K562 (cell line): Measurements from ENCODE around the gene TMTC4. TPM values are rescaled to one million over a fixed set of nuclear protein-coding genes. Genes with fewer than 3 reads are reported as not detected.
A peak's percentile ranks its signal among the peaks of the same experiment; 100 is the strongest.

Experiments used
- ATF3 ChIP-seq, 2 experiments: fragments of 450-650 bp in 1 of 2; sonication (generic) in 1 of 2; formaldehyde crosslinking in 1 of 2; IDR thresholded peaks in 1 of 2; conservative IDR thresholded peaks in 1 of 2; 2 replicates each; pipeline versions ENCODE4 v1.6.1 to v1.8.1; 2016 to 2023; ENCODE audit warnings: mild to moderate bottlenecking in 2 of 2, moderate library complexity in 2 of 2, inconsistent platforms in 1 of 2, missing genetic modification reagents in 1 of 2
- BDP1 ChIP-seq: IDR thresholded peaks from 3 replicates; pipeline ENCODE4 v1.6.1; 2011; ENCODE audit not compliant: insufficient read length, insufficient read depth
- CBFA2T2 ChIP-seq: fragments of 450-650 bp; conservative IDR thresholded peaks from 2 replicates; pipeline ENCODE4 v1.6.1; 2017; ENCODE audit warnings: mild to moderate bottlenecking
- ELF1 ChIP-seq: fragments of 200-800 bp; sonication (Bioruptor generic); IDR thresholded peaks from 2 replicates; pipeline ENCODE4 v1.6.1; 2016; ENCODE audit warnings: missing genetic modification characterization, missing compliant biosample characterization
- ETS1 ChIP-seq: conservative IDR thresholded peaks from 2 replicates; pipeline ENCODE4 v1.6.1; 2011; ENCODE audit warnings: low read depth, mild to moderate bottlenecking, low read length; ENCODE audit not compliant: control insufficient read depth
- ETV1 ChIP-seq: fragments of 450-650 bp; conservative IDR thresholded peaks from 2 replicates; pipeline ENCODE4 v1.6.1; 2016; ENCODE audit warnings: missing genetic modification characterization, control low read depth, low read depth, missing compliant biosample characterization
- HMG20A ChIP-seq: fragments of 450-650 bp; formaldehyde crosslinking; conservative IDR thresholded peaks from 2 replicates; pipeline ENCODE4 v1.4.0; 2020; ENCODE audit warnings: mild to moderate bottlenecking, mixed read lengths
- HNRNPLL ChIP-seq: fragments of 200-400 bp; formaldehyde crosslinking; IDR thresholded peaks from 2 replicates; pipeline ENCODE4 v1.6.1; 2017; ENCODE audit warnings: low read length, low read depth, mild to moderate bottlenecking; ENCODE audit not compliant: poor library complexity, severe bottlenecking
- HNRNPUL1 ChIP-seq: fragments of 200-400 bp; formaldehyde crosslinking; IDR thresholded peaks from 2 replicates; pipeline ENCODE4 v1.6.1; 2017; ENCODE audit warnings: low read length
- NR4A1 ChIP-seq, 2 experiments: fragments of 250-450 bp in 1 of 2; fragments of 450-650 bp in 1 of 2; sonication (Bioruptor Pico) in 1 of 2; IDR thresholded peaks; 2 replicates each; pipeline versions ENCODE4 v1.4.0 to v1.6.1; 2016 to 2020; ENCODE audit warnings: mild to moderate bottlenecking in 2 of 2, missing compliant biosample characterization in 1 of 2, missing genetic modification characterization in 1 of 2, moderate library complexity in 1 of 2
- SMARCA5 ChIP-seq: fragments of 450-650 bp; IDR thresholded peaks from 2 replicates; pipeline ENCODE4 v1.6.1; 2016
- SNRNP70 ChIP-seq: fragments of 200-400 bp; formaldehyde crosslinking; optimal IDR thresholded peaks from 2 replicates; pipeline ENCODE3; 2017; ENCODE audit warnings: low read depth, low read length
- SRSF1 ChIP-seq: fragments of 200-400 bp; formaldehyde crosslinking; IDR thresholded peaks from 2 replicates; pipeline ENCODE4 v1.6.1; 2017; ENCODE audit warnings: mild to moderate bottlenecking, low read depth, low read length, moderate library complexity
- STAG1 ChIP-seq: sonication (generic); formaldehyde crosslinking; IDR thresholded peaks from 2 replicates; pipeline ENCODE4 v1.5.0; 2020; ENCODE audit warnings: missing genetic modification reagents, borderline replicate concordance
- TBL1XR1 ChIP-seq, 2 experiments: IDR thresholded peaks; 2 replicates each; pipeline ENCODE4 v1.6.1; 2012; ENCODE audit warnings: improper control_type of control experiment in 2 of 2, low read length in 2 of 2, mild to moderate bottlenecking in 1 of 2
- ZFP1 ChIP-seq: fragments of 450-650 bp; formaldehyde crosslinking; IDR thresholded peaks from 2 replicates; pipeline ENCODE4 v1.4.0; 2020; ENCODE audit warnings: mild to moderate bottlenecking, mixed read lengths
- ZHX1 ChIP-seq: fragments of 150-350 bp; conservative IDR thresholded peaks from 2 replicates; pipeline ENCODE4 v1.6.1; 2014; ENCODE audit warnings: low read length
- ZNF143 ChIP-seq: sonication (generic); formaldehyde crosslinking; IDR thresholded peaks from 2 replicates; pipeline ENCODE4 v1.9.0; 2022; ENCODE audit warnings: mild to moderate bottlenecking, missing genetic modification reagents
- ZNF280B ChIP-seq: fragments of 250-450 bp; sonication (Bioruptor Pico); IDR thresholded peaks from 2 replicates; pipeline ENCODE4 v1.5.1; 2021; ENCODE audit warnings: mild to moderate bottlenecking
- ZNF347 ChIP-seq: fragments of 450-650 bp; formaldehyde crosslinking; IDR thresholded peaks from 2 replicates; pipeline ENCODE4 v1.4.0; 2020; ENCODE audit warnings: low read depth, mild to moderate bottlenecking, moderate library complexity
- ZNF668 ChIP-seq: fragments of 250-450 bp; sonication (Bioruptor Pico); IDR thresholded peaks from 2 replicates; pipeline ENCODE4 v1.8.0; 2022; ENCODE audit warnings: mild to moderate bottlenecking, inconsistent platforms
- polyA plus RNA-seq, 8 experiments: library from polyadenylated mRNA; depleted of rRNA in 4 of 8; stranded (reverse) in 5 of 8; unstranded in 3 of 8; fragments of >200 nt; fragmentation: Nextera tagmentation in 2 of 8; fragmentation: Illumina TruSeq in 1 of 8; extraction: Ambion mirVana in 2 of 8; extraction: Trizol in 1 of 8; gene quantifications; 2 replicates each; pipeline versions ENCODE4 v1.2.1 to v1.2.3, GENCODE V29; 2011 to 2014; ENCODE audit warnings: inconsistent platforms in 1 of 8, missing spikeins in 1 of 8
- total RNA-seq, 7 experiments: library from RNA; depleted of rRNA in 6 of 7; stranded (reverse); fragments of >200 nt in 6 of 7; fragmentation: Illumina TruSeq in 2 of 7; extraction: Trizol in 2 of 7; gene quantifications; 2 replicates each; pipeline versions ENCODE4 v1.2.1 to v1.2.3, GENCODE V29; 2011 to 2021; ENCODE audit warnings: low replicate concordance in 1 of 7

The TMTC4 gene
- total and polyA plus RNA-seq, 9 of the 15 experiments (the other 6 are each of a cell fraction or from before 2014, with no cell fraction given), result 3.5 to 16.7 (median 11.8) TPM

- TF ChIP-seq ETV1 (tag) (0 out of 2 replicates have a peak, but pooled peaks have one; percentile 19), ATF3 (IDR thresholded peaks at IDR 0.05) (no peak), ATF3 (CRISPR knock-in tag; conservative IDR thresholded peaks at IDR 0.05) (no peak), HNRNPLL (no peak), TBL1XR1 (IDR thresholded peaks at IDR 0.05; ENCODE audit: low read length in 2 of 2) (no peak), SNRNP70 (no peak), CBFA2T2 (no peak), ZNF143 (CRISPR knock-in tag) (peak; percentile 67), ZFP1 (CRISPR knock-in tag) (no peak), SRSF1 (no peak), ZHX1 (no peak), ETS1 (no peak), HNRNPUL1 (no peak), ZNF347 (no peak), HMG20A (CRISPR knock-in tag) (no peak), STAG1 (CRISPR knock-in tag) (peak; percentile 44; the same call in 1 of the 2 replicates), ZNF668 (peak; percentile 78; the same call in 1 of the 2 replicates), ELF1 (tag) (peak; percentile 68), ZNF280B (CRISPR knock-in tag) (no peak), NR4A1 (CRISPR knock-in tag; IDR thresholded peaks at IDR 0.05) (no peak), NR4A1 (tag; IDR thresholded peaks at IDR 0.05) (peak; percentile 79; the same call in 1 of the 2 replicates), BDP1 (no peak), SMARCA5 (no peak)
These were observed 86.0 kb downstream of the TMTC4 start, which contains the start of gene GGACT (continued) for GRCh38 chr13:100588331-100589177.
